ENCODE measurements around the gene POT1. TPM values are rescaled to one million over a fixed set of nuclear protein-coding genes. Genes with fewer than 3 reads are reported as not detected.
"Not testable (repeated sequence)": the region's sequence is repeated elsewhere in the genome, so short reads cannot be mapped to it uniquely, and the experiment has no call there.

Gene POT1
- 26.2 and 28.2 TPM in 2 replicates for total RNA-seq

GRCh38 chr7:124929467-124930172, at the start of gene POT1:
TSS of gene POT1 (minus strand) at chr7:124929825. CDS start at chr7:124897173, 32,652 bp downstream.
- DNase-seq (ENCODE audit: low read depth in 2 of 2), result peak; percentile 99 to 100

- DNase-seq (ENCODE audit: low read depth in 2 of 2), result not testable (repeated sequence)
Observed at GRCh38 chr7:124975131-124975530, 45.5 kb upstream of the POT1 start.

GRCh38 chr7:124965553-124965952, 35.9 kb upstream of the POT1 start:
- DNase-seq (ENCODE audit: low read depth in 2 of 2), result no peak

GRCh38 chr7:124959676-124960075, 30.1 kb upstream of the POT1 start:
- DNase-seq (ENCODE audit: low read depth in 2 of 2), result no peak

GRCh38 chr7:124957952-124958351, 28.3 kb upstream of the POT1 start:
- DNase-seq (ENCODE audit: low read depth in 2 of 2), result not testable (repeated sequence)

GRCh38 chr7:124956160-124956559, 26.5 kb upstream of the POT1 start:
- no peak for DNase-seq (ENCODE audit: low read depth in 2 of 2)

GRCh38 chr7:124954790-124955189, 25.2 kb upstream of the POT1 start:
- no peak for DNase-seq (ENCODE audit: low read depth in 2 of 2)

GRCh38 chr7:124945680-124946079, 16.1 kb upstream of the POT1 start:
- DNase-seq (ENCODE audit: low read depth in 2 of 2), result no peak

- DNase-seq (ENCODE audit: low read depth in 2 of 2), result no peak
Observed at GRCh38 chr7:124943472-124943871, 13.8 kb upstream of the POT1 start.

GRCh38 chr7:124942399-124942798, 12.8 kb upstream of the POT1 start:
- DNase-seq (ENCODE audit: low read depth in 2 of 2), result no peak

- no peak for DNase-seq (ENCODE audit: low read depth in 2 of 2)
Observed at GRCh38 chr7:124940306-124940705, 10.7 kb upstream of the POT1 start.

- DNase-seq (ENCODE audit: low read depth in 2 of 2), result no peak
Observed at GRCh38 chr7:124938128-124938527, 8.5 kb upstream of the POT1 start.

GRCh38 chr7:124937076-124937475, 7.5 kb upstream of the POT1 start:
- DNase-seq (ENCODE audit: low read depth in 2 of 2), result no peak

GRCh38 chr7:124934841-124935240, 5.2 kb upstream of the POT1 start:
- DNase-seq (ENCODE audit: low read depth in 2 of 2), result no peak

GRCh38 chr7:124930655-124931597, 1.3 kb upstream of the POT1 start:
- DNase-seq (ENCODE audit: low read depth in 2 of 2), result peak; percentile 8 to 25

- DNase-seq (ENCODE audit: low read depth in 2 of 2), result no peak
Observed at GRCh38 chr7:124930173-124930623, 573 bp upstream of the POT1 start.

- no peak for DNase-seq (ENCODE audit: low read depth in 2 of 2)
Observed at GRCh38 chr7:124924906-124925305, 4.7 kb downstream of the POT1 start.

GRCh38 chr7:124922200-124922599, 7.4 kb downstream of the POT1 start:
- DNase-seq (ENCODE audit: low read depth in 2 of 2), result peak in 1 of 2 donors; percentile 4

- no peak for DNase-seq (ENCODE audit: low read depth in 2 of 2)
Observed at GRCh38 chr7:124919841-124920240, 9.8 kb downstream of the POT1 start.

- no peak for DNase-seq (ENCODE audit: low read depth in 2 of 2)
Observed at GRCh38 chr7:124918662-124919061, 11.0 kb downstream of the POT1 start.

GRCh38 chr7:124915242-124915641, 14.4 kb downstream of the POT1 start:
- DNase-seq (ENCODE audit: low read depth in 2 of 2), result no peak

- DNase-seq (ENCODE audit: low read depth in 2 of 2), result no peak
Observed at GRCh38 chr7:124914298-124914697, 15.3 kb downstream of the POT1 start.

Data from dermis microvascular lymphatic vessel endothelial cell (primary cell).